Upper lobe of left lung (tissue), 6 donors: ENCODE results near the gene OVCH1. TPM values are rescaled to one million over a fixed set of nuclear protein-coding genes. Genes with fewer than 3 reads are reported as not detected.
A peak's percentile ranks its signal among the peaks of the same experiment; 100 is the strongest.

Experiments used
- ATAC-seq, 2 donors: fragments of 200-7000 bp; cut with Tn5 transposase; one replicate each; pipeline ENCODE4 v1.9.1; 2022; ENCODE audit warnings: mild to moderate bottlenecking in 2 of 2, moderate library complexity in 2 of 2; ENCODE audit not compliant: low FRiP score in 2 of 2
- DNase-seq, 2 donors: peaks; one replicate each; pipeline ENCODE4 v3.0.0-alpha.2; 2019 to 2020
- H3K27ac ChIP-seq, 4 donors: fragments of 200-600 bp; sonication (generic); one replicate each; pipeline ENCODE4 v1.5.1; 2016 to 2019
- H3K27me3 ChIP-seq, 4 donors: fragments of 200-600 bp; sonication (generic); one replicate each; pipeline ENCODE4 v1.5.1; 2017 to 2019
- H3K36me3 ChIP-seq, 4 donors: fragments of 200-600 bp; sonication (generic); one replicate each; pipeline ENCODE4 v1.5.1; 2016 to 2019
- H3K4me1 ChIP-seq, 4 donors: fragments of 200-600 bp; sonication (generic); one replicate each; pipeline ENCODE4 v1.5.1; 2018 to 2019
- H3K4me3 ChIP-seq, 4 donors: fragments of 200-600 bp; sonication (generic); one replicate each; pipeline ENCODE4 v1.5.1; 2017 to 2019; ENCODE audit warnings: mild to moderate bottlenecking in 2 of 4, moderate library complexity in 1 of 4
- H3K9me3 ChIP-seq, 4 donors: fragments of 200-600 bp; sonication (generic); one replicate each; pipeline ENCODE4 v1.5.1; 2018 to 2019
- EP300 ChIP-seq, 4 donors: sonication (generic); formaldehyde crosslinking; IDR thresholded peaks; one replicate each; pipeline ENCODE4 v1.5.1; 2017; ENCODE audit warnings: antibody characterized with exemption in 4 of 4, control low read depth in 2 of 4
- POLR2A ChIP-seq, 4 donors: fragments of 450-650 bp; IDR thresholded peaks; one replicate each; pipeline ENCODE4 v1.5.1; 2016 to 2017; ENCODE audit warnings: antibody characterized with exemption in 4 of 4, mild to moderate bottlenecking in 2 of 4
- POLR2AphosphoS5 ChIP-seq, 2 donors: sonication (generic); formaldehyde crosslinking; IDR thresholded peaks; one replicate each; pipeline ENCODE4 v1.5.1; 2017; ENCODE audit warnings: antibody characterized with exemption in 2 of 2
- WGBS, 2 donors: methylation state at CpG; one replicate each; pipeline ENCODE4 v1.1.5; 2017 to 2018; 5-methylcytosine and 5-hydroxymethylcytosine counted together
- total RNA-seq, 6 donors: library from RNA; depleted of rRNA in 4 of 6; stranded (reverse); fragments of >200 nt in 4 of 6; gene quantifications; one replicate each; pipeline versions ENCODE4 v1.1.0 to v1.2.1, GENCODE V29; 2016 to 2021
- TF ChIP-seq, protein P1 (sequence below), 6 experiments: fragments of 450-650 bp in 4 of 6; fragments of 200-600 bp in 2 of 6; sonication (generic) in 2 of 6; IDR thresholded peaks; one replicate each; pipeline ENCODE4 v1.5.1; 2016 to 2019; ENCODE audit warnings: antibody characterized with exemption in 6 of 6
- donor health status: DM: no; HTN: no; CAD: no; lungs with moderate emphysema.
- donor health status: DM: no; HTN: yes; CAD: no; lungs with severe emphysema.

OVCH1 gene
- total RNA-seq, 6 donors from 2014 or later, result 1.2 to 4.0 (median 2.3) TPM

DNA sequence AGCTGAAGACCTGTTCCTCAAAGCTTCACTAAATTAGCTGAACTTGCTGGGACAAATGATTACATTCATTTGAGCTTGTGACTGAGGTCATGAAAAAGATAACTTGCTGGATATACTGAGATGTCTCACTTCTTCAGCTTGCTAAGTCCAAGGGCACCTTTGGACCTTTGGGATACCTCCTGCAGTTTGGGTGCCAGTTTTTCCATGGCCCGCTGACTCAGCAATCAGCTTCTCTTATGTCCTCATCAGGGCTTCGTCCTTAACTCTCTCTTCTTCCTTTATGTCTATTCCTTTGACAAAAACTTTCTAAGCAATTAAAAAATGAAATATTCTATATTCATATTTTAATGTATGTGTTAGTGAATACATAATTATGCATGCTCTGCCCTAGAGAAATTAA is 45.6 kb downstream of the OVCH1 start:
- ATAC-seq, result no peak
- no peak overlapping the region for H3K27ac ChIP-seq
- H3K36me3 ChIP-seq, result no peaks in the 10 kb centered on the region
- TF ChIP-seq EP300 (IDR thresholded peaks at IDR 0.05) (no peak), POLR2A (IDR thresholded peaks at IDR 0.05) (no peak), POLR2AphosphoS5 (IDR thresholded peaks at IDR 0.05) (no peak)
- TF ChIP-seq, protein P1, sequence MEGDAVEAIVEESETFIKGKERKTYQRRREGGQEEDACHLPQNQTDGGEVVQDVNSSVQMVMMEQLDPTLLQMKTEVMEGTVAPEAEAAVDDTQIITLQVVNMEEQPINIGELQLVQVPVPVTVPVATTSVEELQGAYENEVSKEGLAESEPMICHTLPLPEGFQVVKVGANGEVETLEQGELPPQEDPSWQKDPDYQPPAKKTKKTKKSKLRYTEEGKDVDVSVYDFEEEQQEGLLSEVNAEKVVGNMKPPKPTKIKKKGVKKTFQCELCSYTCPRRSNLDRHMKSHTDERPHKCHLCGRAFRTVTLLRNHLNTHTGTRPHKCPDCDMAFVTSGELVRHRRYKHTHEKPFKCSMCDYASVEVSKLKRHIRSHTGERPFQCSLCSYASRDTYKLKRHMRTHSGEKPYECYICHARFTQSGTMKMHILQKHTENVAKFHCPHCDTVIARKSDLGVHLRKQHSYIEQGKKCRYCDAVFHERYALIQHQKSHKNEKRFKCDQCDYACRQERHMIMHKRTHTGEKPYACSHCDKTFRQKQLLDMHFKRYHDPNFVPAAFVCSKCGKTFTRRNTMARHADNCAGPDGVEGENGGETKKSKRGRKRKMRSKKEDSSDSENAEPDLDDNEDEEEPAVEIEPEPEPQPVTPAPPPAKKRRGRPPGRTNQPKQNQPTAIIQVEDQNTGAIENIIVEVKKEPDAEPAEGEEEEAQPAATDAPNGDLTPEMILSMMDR (IDR thresholded peaks at IDR 0.05), result no peak
- H3K9me3 ChIP-seq, result no peaks in the 10 kb centered on the region
- H3K27me3 ChIP-seq, result no peaks in the 10 kb centered on the region
- no peak overlapping the region for H3K4me3 ChIP-seq
- no peak for DNase-seq
- no peaks in the 10 kb centered on the region for H3K4me1 ChIP-seq
- 92 to 97% methylated on average over 2 of the region's 2 CpGs for WGBS, 2 donors

DNA sequence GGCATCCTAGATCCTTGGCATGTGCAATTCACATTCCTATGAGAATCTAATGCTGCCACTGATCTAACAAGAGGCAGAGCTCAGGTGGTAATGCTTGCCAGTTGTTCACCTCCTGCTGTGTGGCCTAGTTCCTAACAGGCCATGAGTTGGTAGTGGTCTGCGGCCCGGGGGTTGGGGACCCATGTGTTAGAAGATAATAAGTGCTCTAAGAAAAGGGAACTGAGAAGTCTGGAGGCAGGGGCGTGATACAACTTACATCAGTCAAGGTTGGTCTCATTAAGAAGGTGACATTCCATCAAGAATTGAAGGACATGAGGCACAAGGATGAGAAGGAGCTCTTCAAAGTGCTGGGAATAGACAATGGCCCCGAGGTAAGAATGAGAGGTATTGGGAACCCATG is 49.3 kb downstream of the OVCH1 start:
- ATAC-seq, result no peak
- Histone ChIP-seq H3K36me3 (no peaks in the 10 kb centered on the region), H3K4me1 (no peaks in the 10 kb centered on the region), H3K4me3 (no peak overlapping the region), H3K27ac (no peak overlapping the region), H3K27me3 (no peaks in the 10 kb centered on the region), H3K9me3 (no peaks in the 10 kb centered on the region)
- no peak for DNase-seq
- WGBS, 2 donors, result 76 to 79% methylated on average over 4 of the region's 4 CpGs
- TF ChIP-seq EP300 (IDR thresholded peaks at IDR 0.05) (no peak), POLR2AphosphoS5 (IDR thresholded peaks at IDR 0.05) (no peak), POLR2A (IDR thresholded peaks at IDR 0.05) (no peak)
- TF ChIP-seq, protein P1 (IDR thresholded peaks at IDR 0.05), result no peak

DNA sequence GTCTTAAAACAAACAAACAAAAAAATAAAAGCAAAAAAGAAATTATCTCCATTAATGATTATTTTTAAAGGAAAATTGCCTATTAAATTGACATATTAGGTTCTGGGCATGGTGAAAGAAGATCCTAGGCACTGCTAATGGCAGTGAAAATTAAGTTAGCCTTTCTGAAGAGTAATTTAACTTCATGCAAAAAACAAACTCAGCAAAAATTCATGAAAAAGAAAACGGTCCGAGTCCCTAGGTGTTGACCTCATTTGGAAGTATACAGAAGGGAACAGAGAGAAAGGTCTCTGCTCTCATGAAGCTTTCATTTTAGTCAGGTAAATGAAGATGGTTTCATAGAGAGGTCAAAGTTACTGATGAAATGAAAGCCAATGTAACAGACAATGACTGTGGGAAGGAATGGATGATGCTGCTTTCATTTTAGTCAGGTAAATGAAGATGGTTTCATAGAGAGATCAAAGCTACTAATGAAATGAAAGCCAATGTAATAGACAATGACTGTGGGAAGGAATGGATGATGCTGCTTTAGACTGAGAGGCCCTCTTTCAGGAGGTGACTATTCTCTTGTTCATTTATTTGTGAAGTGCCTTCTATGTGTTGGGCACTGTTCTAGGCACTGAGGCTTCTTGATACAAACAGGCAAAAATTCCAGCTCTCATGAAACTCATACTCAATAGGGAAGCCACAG is 50.1 kb downstream of the OVCH1 start:
- no peak overlapping the region for H3K4me3 ChIP-seq
- H3K27ac ChIP-seq, result no peak overlapping the region
- H3K9me3 ChIP-seq, result no peaks in the 10 kb centered on the region
- no peak for DNase-seq
- H3K4me1 ChIP-seq, result no peaks in the 10 kb centered on the region
- no peaks in the 10 kb centered on the region for H3K27me3 ChIP-seq
- no peak for ATAC-seq
- TF ChIP-seq POLR2AphosphoS5 (IDR thresholded peaks at IDR 0.05) (no peak), EP300 (IDR thresholded peaks at IDR 0.05) (no peak), POLR2A (IDR thresholded peaks at IDR 0.05) (no peak)
- TF ChIP-seq, protein P1 (IDR thresholded peaks at IDR 0.05), result no peak
- no peaks in the 10 kb centered on the region for H3K36me3 ChIP-seq
- 77 to 89% methylated on average over 2 of the region's 2 CpGs for WGBS, 2 donors

DNA sequence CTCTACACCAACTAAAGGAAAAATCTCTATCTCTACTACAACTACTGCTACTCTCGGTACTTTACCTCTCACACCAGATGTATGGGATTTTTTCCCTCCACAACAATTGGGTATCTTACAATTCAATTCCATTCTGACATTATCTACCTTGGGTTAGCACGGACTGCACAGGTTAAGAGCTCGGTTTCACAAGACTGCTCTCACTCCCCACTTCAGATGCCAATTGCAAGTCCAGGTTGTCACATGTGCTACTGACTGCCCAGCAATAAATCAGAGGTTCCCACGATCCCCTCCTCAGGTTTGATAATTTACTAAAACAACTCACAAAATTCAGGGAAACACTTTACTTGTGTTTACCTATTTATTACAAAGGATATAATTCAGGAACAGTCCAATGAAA is 58.0 kb downstream of the OVCH1 start:
- Histone ChIP-seq H3K9me3 (no peaks in the 10 kb centered on the region), H3K27ac (no peak overlapping the region), H3K4me3 (no peak overlapping the region), H3K4me1 (no peaks in the 10 kb centered on the region), H3K36me3 (no peaks in the 10 kb centered on the region), H3K27me3 (no peaks in the 10 kb centered on the region)
- peak in 1 of 2 donors; percentile 66 for DNase-seq
- TF ChIP-seq, protein P1 (IDR thresholded peaks at IDR 0.05), result no peak
- TF ChIP-seq POLR2AphosphoS5 (IDR thresholded peaks at IDR 0.05), result no peak
- no peak for TF ChIP-seq POLR2A (IDR thresholded peaks at IDR 0.05)
- no peak for TF ChIP-seq EP300 (IDR thresholded peaks at IDR 0.05)
- WGBS, 2 donors, result 58 to 68% methylated on average over 4 of the region's 4 CpGs
- no peak for ATAC-seq
